H9 (cell line): ENCODE measurements around the gene LPAR3. TPM values are rescaled to one million over a fixed set of nuclear protein-coding genes. Genes with fewer than 3 reads are reported as not detected.

ENCODE experiments used
- DNase-seq: peaks from one replicate; pipeline ENCODE4 v3.0.0-alpha.2; 2017
- H2AFZ ChIP-seq: one replicate; pipeline ENCODE4 v1.6.1; 2013; ENCODE audit warnings: mild to moderate bottlenecking, low read length, control low read depth, moderate library complexity
- H2AK5ac ChIP-seq: 2 replicates; pipeline ENCODE4 v1.6.1; 2013; ENCODE audit warnings: low read length, control low read depth, mixed read lengths; ENCODE audit not compliant: insufficient read length
- H2BK120ac ChIP-seq: one replicate; pipeline ENCODE4 v1.6.1; 2013; ENCODE audit warnings: low read depth, mild to moderate bottlenecking, low read length, control low read depth, inconsistent platforms; ENCODE audit not compliant: poor library complexity, severe bottlenecking
- H2BK12ac ChIP-seq: 2 replicates; pipeline ENCODE4 v1.6.1; 2013; ENCODE audit warnings: low read length, control low read depth, mixed read lengths, low read depth; ENCODE audit not compliant: insufficient read length
- H2BK15ac ChIP-seq: 2 replicates; pipeline ENCODE4 v1.6.1; 2013; ENCODE audit warnings: low read depth, low read length, control low read depth
- H2BK20ac ChIP-seq: one replicate; pipeline ENCODE4 v1.6.1; 2013; ENCODE audit warnings: low read depth, mild to moderate bottlenecking, low read length, control low read depth, inconsistent platforms; ENCODE audit not compliant: poor library complexity, severe bottlenecking
- H2BK5ac ChIP-seq: 2 replicates; pipeline ENCODE4 v1.6.1; 2013; ENCODE audit warnings: low read length, control low read depth, mixed read lengths; ENCODE audit not compliant: insufficient read length
- H3K14ac ChIP-seq: 2 replicates; pipeline ENCODE4 v1.6.1; 2013; ENCODE audit warnings: low read length, control low read depth; ENCODE audit not compliant: insufficient read depth
- H3K18ac ChIP-seq: 2 replicates; pipeline ENCODE4 v1.6.1; 2013; ENCODE audit warnings: low read depth, mild to moderate bottlenecking, mixed read lengths, low read length, control low read depth; ENCODE audit not compliant: insufficient read length
- H3K23ac ChIP-seq: 2 replicates; pipeline ENCODE4 v1.6.1; 2013; ENCODE audit warnings: low read length, control low read depth, mixed read lengths, low read depth; ENCODE audit not compliant: insufficient read length
- H3K23me2 ChIP-seq: 2 replicates; pipeline ENCODE4 v1.6.1; 2013; ENCODE audit warnings: low read depth, mild to moderate bottlenecking, mixed read lengths, low read length, control low read depth; ENCODE audit not compliant: insufficient read length, poor library complexity, severe bottlenecking
- H3K27ac ChIP-seq: 2 replicates; pipeline ENCODE4 v1.5.1; 2013; ENCODE audit warnings: low read length, control low read depth, mixed read lengths, low read depth; ENCODE audit not compliant: insufficient read length
- H3K27me3 ChIP-seq: 2 replicates; pipeline ENCODE4 v1.6.1; 2013; ENCODE audit warnings: low read length, control low read depth, inconsistent platforms; ENCODE audit not compliant: insufficient read depth
- H3K4ac ChIP-seq: 2 replicates; pipeline ENCODE4 v1.6.1; 2013; ENCODE audit warnings: low read depth, mild to moderate bottlenecking, control low read depth, inconsistent platforms, low read length, moderate library complexity
- H3K4me1 ChIP-seq: 2 replicates; pipeline ENCODE4 v1.6.1; 2013; ENCODE audit warnings: low read length, control low read depth, inconsistent platforms; ENCODE audit not compliant: insufficient read depth
- H3K4me2 ChIP-seq: 2 replicates; pipeline ENCODE4 v1.6.1; 2013; ENCODE audit warnings: low read length, control low read depth, mixed read lengths; ENCODE audit not compliant: insufficient read length, insufficient read depth
- H3K56ac ChIP-seq: 2 replicates; pipeline ENCODE4 v1.6.1; 2013; ENCODE audit warnings: low read depth, mild to moderate bottlenecking, mixed read lengths, low read length, control low read depth; ENCODE audit not compliant: insufficient read length
- H3K79me1 ChIP-seq: 2 replicates; pipeline ENCODE4 v1.6.1; 2013; ENCODE audit warnings: low read depth, mild to moderate bottlenecking, moderate library complexity, low read length, control low read depth, inconsistent platforms; ENCODE audit not compliant: insufficient read depth, poor library complexity, severe bottlenecking
- H3K79me2 ChIP-seq: 2 replicates; pipeline ENCODE4 v1.6.1; 2013; ENCODE audit warnings: low read length, control low read depth, inconsistent platforms; ENCODE audit not compliant: insufficient read depth
- H3K9ac ChIP-seq: 2 replicates; pipeline ENCODE4 v1.6.1; 2013; ENCODE audit warnings: low read length, control low read depth, mixed read lengths; ENCODE audit not compliant: insufficient read length; ENCODE audit errors: extremely low read depth
- H3K9me3 ChIP-seq: one replicate; pipeline ENCODE4 v1.6.1; 2013; ENCODE audit warnings: low read depth, low read length, inconsistent platforms; ENCODE audit not compliant: control insufficient read depth
- H3T11ph ChIP-seq: one replicate; pipeline ENCODE4 v1.6.1; 2013; ENCODE audit warnings: mild to moderate bottlenecking, low read length, control low read depth, inconsistent platforms
- H4K20me1 ChIP-seq: one replicate; pipeline ENCODE4 v1.6.1; 2013; ENCODE audit not compliant: control insufficient read depth, insufficient read length, insufficient read depth
- H4K5ac ChIP-seq: 2 replicates; pipeline ENCODE4 v1.6.1; 2013; ENCODE audit warnings: low read depth, mild to moderate bottlenecking, mixed read lengths, low read length, control low read depth; ENCODE audit not compliant: insufficient read length
- H4K8ac ChIP-seq: replicated peaks from 2 replicates; pipeline ENCODE4 v1.6.1; 2013; ENCODE audit warnings: low read length, control low read depth, mixed read lengths, low read depth; ENCODE audit not compliant: insufficient read length
- H4K91ac ChIP-seq: 2 replicates; pipeline ENCODE4 v1.6.1; 2013; ENCODE audit warnings: low read depth, mild to moderate bottlenecking, moderate library complexity, mixed read lengths, low read length, control low read depth; ENCODE audit not compliant: insufficient read length
- H3K27ac Mint-ChIP-seq, 3 experiments: 2 replicates in 2 of 3; 3 replicates in 1 of 3; pipeline ENCODE4 v1.8.0; 2020 to 2021; ENCODE audit warnings: mixed read lengths in 3 of 3, mild to moderate bottlenecking in 1 of 3, moderate library complexity in 1 of 3
- H3K27me3 Mint-ChIP-seq: 2 replicates; pipeline ENCODE4 v1.8.0; 2021; ENCODE audit warnings: low read depth, mild to moderate bottlenecking, moderate library complexity, mixed read lengths
- H3K36me3 Mint-ChIP-seq, 3 experiments: 2 replicates in 2 of 3; 3 replicates in 1 of 3; pipeline ENCODE4 v1.8.0; 2020 to 2021; ENCODE audit warnings: low read depth in 3 of 3, mixed read lengths in 3 of 3; ENCODE audit not compliant: insufficient read depth in 1 of 3
- H3K4me1 Mint-ChIP-seq, 2 experiments: 2 replicates each; pipeline ENCODE4 v1.8.0; 2020; ENCODE audit warnings: mixed read lengths in 2 of 2
- H3K4me3 Mint-ChIP-seq, 2 experiments: 2 replicates in 1 of 2; 3 replicates in 1 of 2; pipeline ENCODE4 v1.8.0; 2020 to 2021; ENCODE audit warnings: mild to moderate bottlenecking in 2 of 2, mixed read lengths in 2 of 2, moderate library complexity in 1 of 2
- H3K9me3 Mint-ChIP-seq, 2 experiments: 2 replicates in 1 of 2; 3 replicates in 1 of 2; pipeline ENCODE4 v1.8.0; 2020; ENCODE audit warnings: mild to moderate bottlenecking in 2 of 2, mixed read lengths in 2 of 2, moderate library complexity in 1 of 2
- CTCF ChIP-seq: fragments of 200-600 bp; sonication (generic); conservative IDR thresholded peaks from 3 replicates; pipeline ENCODE4 v1.8.0; 2021; ENCODE audit warnings: antibody characterized with exemption, mild to moderate bottlenecking
- WGBS: extraction: QIAGEN DNeasy Blood & Tissue Kit; methylation state at CpG from one replicate; pipeline ENCODE4 v1.1.7; 2013; ENCODE audit warnings: missing lambda C conversion rate, low lambda C conversion rate, mixed read lengths; ENCODE audit not compliant: insufficient read length; ENCODE audit errors: extremely low coverage; 5-methylcytosine and 5-hydroxymethylcytosine counted together
- total RNA-seq: library from RNA; stranded (reverse); gene quantifications from 2 replicates; pipeline ENCODE4 v1.2.1, GENCODE V29; 2021

The LPAR3 gene
- total RNA-seq, 1 experiment from 2014 or later = 3.0 TPM

- Histone ChIP-seq H2BK120ac (no peak overlapping the region), H3K23ac (no peak overlapping the region), H3K14ac (no peak overlapping the region), H2BK15ac (no peak overlapping the region), H3K56ac (no peak overlapping the region), H3K27ac (no peak overlapping the region), H4K5ac (no peak overlapping the region), H3K79me1 (no peaks in the 10 kb centered on the region), H2AFZ (no peak overlapping the region), H4K20me1 (no peaks in the 10 kb centered on the region), H3T11ph (no peak overlapping the region), H3K4me2 (no peak overlapping the region), H2AK5ac (no peak overlapping the region), H3K4me1 (no peaks in the 10 kb centered on the region), H4K8ac (no peak overlapping the region), H3K9me3 (no peaks in the 10 kb centered on the region), H2BK20ac (no peak overlapping the region), H3K18ac (no peak overlapping the region), H3K4ac (no peak overlapping the region), H3K9ac (no peak overlapping the region), H3K27me3 (no peaks in the 10 kb centered on the region), H2BK12ac (no peak overlapping the region), H3K79me2 (no peaks in the 10 kb centered on the region), H2BK5ac (no peak overlapping the region), H4K91ac (no peak overlapping the region), H3K23me2 (no peaks in the 10 kb centered on the region)
- no peak for TF ChIP-seq CTCF
- Mint-ChIP-seq H3K9me3 (no peaks in the 10 kb centered on the region), H3K27me3 (no peaks in the 10 kb centered on the region), H3K4me1 (peaks cover 0 to 3% of the 10 kb centered on the region in 2 experiments; a peak in 2 of 4 replicates), H3K4me3 (no peak overlapping the region), H3K27ac (no peak overlapping the region), H3K36me3 (no peaks in the 10 kb centered on the region; a peak in 2 of 7 replicates)
- WGBS = no CpG with 5 or more reads among the region's 1 CpG
- no peak for DNase-seq
Observed at GRCh38 chr1:84834419-84835064, 58.5 kb downstream of the LPAR3 start.
